H1 (cell line): ENCODE data around the gene DAO. TPM values are rescaled to one million over a fixed set of nuclear protein-coding genes. Genes with fewer than 3 reads are reported as not detected.

ENCODE experiments used
- CTCF ChIA-PET: fragments of 300-600 bp; sonication (Branson Sonifier 250); formaldehyde crosslinking; loops from one replicate; lab custom pipeline; 2021; ENCODE audit not compliant: partially characterized antibody; lab: Charles Lee
- POLR2A ChIA-PET: fragments of 300-600 bp; sonication (Branson Sonifier 250); formaldehyde crosslinking; loops from one replicate; lab custom pipeline; 2021; ENCODE audit warnings: inconsistent platforms; ENCODE audit not compliant: partially characterized antibody; lab: Charles Lee
- DNase-seq, 2 experiments: peaks; one replicate each; pipeline versions ENCODE4 v3.0.0 to v3.0.0-alpha.2; 2010 to 2022; ENCODE audit warnings: low spot score in 2 of 2, low read depth in 1 of 2, mixed read lengths in 1 of 2
- FAIRE-seq: peaks from 2 replicates; lab custom pipeline; 2011; peaks lifted over from hg19 to GRCh38; lab: Jason Lieb, UNC
- H2AFZ ChIP-seq: 2 replicates; pipeline ENCODE4 v1.8.1; 2012; ENCODE audit warnings: low read length, inconsistent platforms
- H2AK5ac ChIP-seq: 2 replicates; pipeline ENCODE4 v1.6.1; 2013; ENCODE audit warnings: low read depth, low read length
- H2BK120ac ChIP-seq: replicated peaks from 2 replicates; pipeline ENCODE3; 2013; ENCODE audit warnings: low read depth, low read length, inconsistent platforms
- H2BK12ac ChIP-seq: 2 replicates; pipeline ENCODE4 v1.6.1; 2013; ENCODE audit warnings: low read depth, low read length
- H2BK15ac ChIP-seq: 2 replicates; pipeline ENCODE4 v1.6.1; 2013; ENCODE audit warnings: low read length
- H2BK20ac ChIP-seq: 2 replicates; pipeline ENCODE4 v1.6.1; 2013; ENCODE audit warnings: low read length
- H2BK5ac ChIP-seq: 2 replicates; pipeline ENCODE4 v1.6.1; 2013; ENCODE audit warnings: low read depth, low read length
- H3K14ac ChIP-seq: 2 replicates; pipeline ENCODE4 v1.6.1; 2013; ENCODE audit warnings: inconsistent platforms; ENCODE audit not compliant: insufficient read length
- H3K18ac ChIP-seq: 2 replicates; pipeline ENCODE4 v1.6.1; 2013; ENCODE audit warnings: low read length; ENCODE audit errors: extremely low read depth
- H3K23ac ChIP-seq: 2 replicates; pipeline ENCODE4 v1.6.1; 2013; ENCODE audit warnings: inconsistent platforms; ENCODE audit not compliant: insufficient read length
- H3K23me2 ChIP-seq: 2 replicates; pipeline ENCODE4 v1.6.1; 2013; ENCODE audit warnings: low read depth, low read length
- H3K27ac ChIP-seq: 2 replicates; pipeline ENCODE4 v1.6.1; 2011; ENCODE audit warnings: low read depth, low read length, inconsistent platforms
- H3K27me3 ChIP-seq, 4 experiments: replicated peaks in 1 of 4; 1 replicate in 1 of 4; 2 replicates in 3 of 4; pipeline versions ENCODE4 v1.6.1 to v1.8.1; 2011 to 2013; ENCODE audit warnings: low read length in 3 of 4, mild to moderate bottlenecking in 3 of 4, inconsistent platforms in 2 of 4, mixed read lengths in 2 of 4, moderate library complexity in 1 of 4; ENCODE audit not compliant: control insufficient read depth in 3 of 4, insufficient read depth in 3 of 4; ENCODE audit errors: extremely low read depth in 1 of 4
- H3K36me3 ChIP-seq, 4 experiments: 2 replicates each; pipeline versions ENCODE4 v1.6.1 to v1.8.1; 2011 to 2013; ENCODE audit warnings: mild to moderate bottlenecking in 4 of 4, low read length in 3 of 4, moderate library complexity in 2 of 4, control low read depth in 1 of 4, inconsistent platforms in 1 of 4; ENCODE audit not compliant: insufficient read depth in 4 of 4, control insufficient read depth in 2 of 4
- H3K4ac ChIP-seq: replicated peaks from 2 replicates; pipeline ENCODE3; 2013; ENCODE audit warnings: low read length, low read depth, mixed read lengths, inconsistent platforms; ENCODE audit not compliant: insufficient read length
- H3K4me1 ChIP-seq, 4 experiments: replicated peaks in 1 of 4; 1 replicate in 1 of 4; 2 replicates in 3 of 4; pipeline versions ENCODE4 v1.6.1 to v1.8.1; 2011 to 2013; ENCODE audit warnings: low read length in 3 of 4, inconsistent platforms in 2 of 4, mixed read lengths in 1 of 4; ENCODE audit not compliant: insufficient read depth in 4 of 4, control insufficient read depth in 3 of 4
- H3K4me2 ChIP-seq, 2 experiments: 2 replicates each; pipeline versions ENCODE4 v1.6.1 to v1.8.1; 2011 to 2013; ENCODE audit warnings: low read depth in 2 of 2, low read length in 2 of 2, control low read depth in 1 of 2, inconsistent platforms in 1 of 2, mild to moderate bottlenecking in 1 of 2; ENCODE audit not compliant: insufficient read depth in 1 of 2
- H3K4me3 ChIP-seq, 4 experiments: fragments of 200-600, 300-600 bp in 1 of 4; sonication (generic), shearing (Covaris generic), sonication (Bioruptor Twin) in 1 of 4; 2 replicates each; pipeline versions ENCODE4 v1.5.1 to v1.8.1; 2011 to 2016; ENCODE audit warnings: low read length in 4 of 4, low read depth in 3 of 4, control low read depth in 2 of 4, inconsistent platforms in 2 of 4, mild to moderate bottlenecking in 2 of 4, mixed read lengths in 1 of 4, moderate library complexity in 1 of 4; ENCODE audit not compliant: insufficient read depth in 2 of 4; ENCODE audit errors: extremely low read depth in 1 of 4
- H3K56ac ChIP-seq: replicated peaks from 2 replicates; pipeline ENCODE3; 2013; ENCODE audit warnings: low read depth, mild to moderate bottlenecking, mixed read lengths, low read length, inconsistent platforms; ENCODE audit not compliant: insufficient read length
- H3K79me1 ChIP-seq: 2 replicates; pipeline ENCODE4 v1.6.1; 2013; ENCODE audit warnings: low read depth, low read length, control low read depth
- H3K79me2 ChIP-seq, 2 experiments: 2 replicates each; pipeline versions ENCODE4 v1.6.1 to v1.8.1; 2012 to 2013; ENCODE audit warnings: low read length in 2 of 2, mild to moderate bottlenecking in 2 of 2, inconsistent platforms in 1 of 2; ENCODE audit not compliant: insufficient read depth in 2 of 2, control insufficient read depth in 1 of 2
- H3K9ac ChIP-seq, 4 experiments: replicated peaks in 1 of 4; 1 replicate in 1 of 4; 2 replicates in 3 of 4; pipeline versions ENCODE4 v1.6.1 to v1.8.1; 2011 to 2013; ENCODE audit warnings: low read depth in 3 of 4, low read length in 3 of 4, control low read depth in 2 of 4, mild to moderate bottlenecking in 2 of 4, moderate library complexity in 2 of 4, inconsistent platforms in 1 of 4; ENCODE audit errors: extremely low read depth in 1 of 4
- H3K9me3 ChIP-seq, 2 experiments: 2 replicates each; pipeline versions ENCODE4 v1.6.1 to v1.8.1; 2012 to 2013; ENCODE audit warnings: mild to moderate bottlenecking in 2 of 2, moderate library complexity in 2 of 2, control low read depth in 1 of 2, inconsistent platforms in 1 of 2, low read depth in 1 of 2, low read length in 1 of 2, mixed read lengths in 1 of 2; ENCODE audit not compliant: insufficient read depth in 2 of 2
- H4K20me1 ChIP-seq, 2 experiments: replicated peaks in 1 of 2; 2 replicates each; pipeline versions ENCODE3 to v1.8.1; 2011 to 2013; ENCODE audit warnings: inconsistent platforms in 2 of 2, low read length in 2 of 2, mild to moderate bottlenecking in 1 of 2; ENCODE audit not compliant: insufficient read depth in 2 of 2, control insufficient read depth in 1 of 2
- H4K5ac ChIP-seq: 2 replicates; pipeline ENCODE4 v1.6.1; 2013; ENCODE audit warnings: low read length, low read depth, mixed read lengths, inconsistent platforms; ENCODE audit not compliant: insufficient read length
- H4K8ac ChIP-seq: 2 replicates; pipeline ENCODE4 v1.8.0; 2013; ENCODE audit warnings: mild to moderate bottlenecking, moderate library complexity, low read length, inconsistent platforms; ENCODE audit not compliant: insufficient read depth; ENCODE audit errors: extremely low read depth
- H4K91ac ChIP-seq: replicated peaks from 2 replicates; pipeline ENCODE3; 2013; ENCODE audit warnings: low read length, mixed read lengths, inconsistent platforms; ENCODE audit not compliant: insufficient read length
- CREB1 ChIP-seq: IDR thresholded peaks from 2 replicates; pipeline ENCODE4 v1.6.1; 2012; ENCODE audit warnings: inconsistent platforms
- E2F6 ChIP-seq: IDR thresholded peaks from 2 replicates; pipeline ENCODE4 v1.6.1; 2012; ENCODE audit warnings: inconsistent platforms
- HDAC6 ChIP-seq: IDR thresholded peaks from one replicate; pipeline ENCODE4 v1.7.1; 2012; ENCODE audit warnings: low read depth, mild to moderate bottlenecking, inconsistent platforms, low read length, moderate library complexity
- KDM4A ChIP-seq: IDR thresholded peaks from one replicate; pipeline ENCODE4 v1.7.1; 2012; ENCODE audit warnings: low read depth, mild to moderate bottlenecking, moderate library complexity, low read length, inconsistent platforms; ENCODE audit not compliant: severe bottlenecking
- RFX5 ChIP-seq: IDR thresholded peaks from 2 replicates; pipeline ENCODE4 v1.6.1; 2011; ENCODE audit warnings: low read depth, low read length, improper control_type of control experiment, borderline replicate concordance
- TAF1 ChIP-seq: IDR thresholded peaks from 2 replicates; pipeline ENCODE4 v1.6.1; 2011; ENCODE audit warnings: mild to moderate bottlenecking, low read depth, low read length
- TEAD4 ChIP-seq: IDR thresholded peaks from 2 replicates; pipeline ENCODE4 v1.6.1; 2012; ENCODE audit warnings: low read depth, low read length, inconsistent platforms, mixed read lengths
- YY1 ChIP-seq: IDR thresholded peaks from 2 replicates; pipeline ENCODE4 v1.6.1; 2011; ENCODE audit warnings: low read depth, mild to moderate bottlenecking, low read length
- WGBS, 2 experiments: shearing (Covaris generic) in 1 of 2; methylation state at CpG; one replicate each; pipeline versions ENCODE4 v1.1.6 to v1.1.7; 2013 to 2015; ENCODE audit warnings: low lambda C conversion rate in 2 of 2, mixed read lengths in 2 of 2, inconsistent platforms in 1 of 2, low coverage in 1 of 2, missing lambda C conversion rate in 1 of 2; ENCODE audit not compliant: insufficient replicate concordance in 2 of 2, insufficient coverage in 1 of 2, insufficient read length in 1 of 2; ENCODE audit errors: extremely low coverage in 1 of 2, missing lambda C conversion rate in 1 of 2; 5-methylcytosine and 5-hydroxymethylcytosine counted together
- polyA plus RNA-seq, 7 experiments: library from polyadenylated mRNA; depleted of rRNA in 3 of 7; stranded (reverse) in 5 of 7; unstranded in 2 of 7; fragments of >200 nt in 5 of 7; fragments of 200-250 nt in 2 of 7; gene quantifications; 1 replicate in 5 of 7; 2 replicates in 1 of 7; 4 replicates in 1 of 7; pipeline versions ENCODE4 v1.2.1 to v1.2.3, GENCODE V29; 2011 to 2013; ENCODE audit warnings: missing spikeins in 2 of 7, mixed read lengths in 2 of 7
- total RNA-seq: library from RNA; stranded (reverse); fragmentation: NEBNext Ultra II Directional; extraction: Animal tissue kit (Norgen Biotek cat#: 25700); gene quantifications from 2 replicates; pipeline ENCODE4 v1.2.1, GENCODE V29; 2021
- TF ChIP-seq, protein P1 (sequence below): IDR thresholded peaks from 2 replicates; pipeline ENCODE4 v1.6.1; 2012; ENCODE audit warnings: inconsistent platforms

Gene DAO
- total and polyA plus RNA-seq, 2 of the 8 experiments (the other 6 are each of a cell fraction or from before 2014, with no cell fraction given): not detected

DNA sequence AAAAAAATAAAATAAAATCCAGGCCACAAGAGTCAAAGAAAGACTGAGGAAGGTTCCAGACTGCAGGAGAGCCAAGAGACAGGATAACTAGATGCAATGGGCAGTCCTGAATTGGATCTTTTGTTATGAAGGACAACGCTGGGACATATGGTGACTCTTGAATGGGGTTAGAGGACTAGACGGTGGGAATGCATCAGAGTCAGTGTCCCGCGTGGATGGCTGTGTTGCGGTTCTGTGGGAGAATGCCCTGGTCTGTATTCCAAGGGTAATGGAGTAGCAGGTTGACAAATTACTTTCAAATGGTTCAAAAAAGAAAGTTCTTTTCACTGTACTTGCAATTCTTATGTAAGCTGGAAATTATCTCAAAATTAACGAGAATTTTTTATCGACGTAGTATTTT, 42.7 kb upstream of the DAO start:
- Histone ChIP-seq H3K23me2 (no peaks in the 10 kb centered on the region), H2BK20ac (no peak overlapping the region), H2BK5ac (peak overlapping the region; percentile 69; the same call in 1 of the 2 replicates), H3K56ac (no peak overlapping the region), H4K5ac (no peak overlapping the region), H3K4ac (no peak overlapping the region), H3K18ac (peak overlapping the region; percentile 25; the same call in 1 of the 2 replicates), H3K14ac (no peak overlapping the region), H3K23ac (no peak overlapping the region), H4K91ac (no peak overlapping the region), H3K27ac (no peak overlapping the region), H3K9ac (no peak overlapping the region), H2AK5ac (0 out of 2 replicates have a peak overlapping the region, but pooled peaks have one; percentile 28), H3K79me1 (peaks cover 2% of the 10 kb centered on the region; the same call in 1 of the 2 replicates), H2AFZ (no peak overlapping the region), H3K4me2 (no peak overlapping the region), H3K4me1 (peaks cover 2 to 14% (median 6%) of the 10 kb centered on the region in 4 experiments; a peak in 5 of 7 replicates), H3K79me2 (no peaks in the 10 kb centered on the region), H2BK12ac (peak overlapping the region; percentile 56; the same call in 1 of the 2 replicates), H3K27me3 (no peaks in the 10 kb centered on the region), H2BK120ac (no peak overlapping the region), H3K36me3 (peaks cover 0 to 5% (median 0%) of the 10 kb centered on the region in 4 experiments; a peak in 2 of 8 replicates), H4K8ac (no peak overlapping the region), H3K9me3 (no peaks in the 10 kb centered on the region), H4K20me1 (no peaks in the 10 kb centered on the region), H2BK15ac (no peak overlapping the region), H3K4me3 (no peak overlapping the region)
- ChIA-PET CTCF (interaction anchor here (1.2 to 1.5 kb wide), 2 partner anchors 10 to 12 kb away, joined by 3 read pairs; no protein-coding TSS in a partner anchor), POLR2A (interaction anchor here (1.0 to 1.4 kb wide), 4 partner anchors 11 to 276 kb away, joined by 3 to 6 read pairs (median 4); partner anchors contain the start of genes SART3 and USP30)
- no peak for FAIRE-seq
- DNase-seq: no peak
- 98% methylated on average over 8 of the region's 8 CpGs; no CpG with 5 or more reads in 1 of the 2 experiments for WGBS, 2 experiments
- TF ChIP-seq TEAD4 (no peak), TAF1 (no peak), RFX5 (no peak), YY1 (no peak), HDAC6 (no peak), E2F6 (no peak), CREB1 (no peak), KDM4A (no peak)
- TF ChIP-seq, protein P1, sequence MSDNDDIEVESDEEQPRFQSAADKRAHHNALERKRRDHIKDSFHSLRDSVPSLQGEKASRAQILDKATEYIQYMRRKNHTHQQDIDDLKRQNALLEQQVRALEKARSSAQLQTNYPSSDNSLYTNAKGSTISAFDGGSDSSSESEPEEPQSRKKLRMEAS: no peak
